HG03575 (cell line): Measurements from ENCODE around the gene MINDY3.
"Not testable (repeated sequence)": the region's sequence is repeated elsewhere in the genome, so short reads cannot be mapped to it uniquely, and the experiment has no call there.

Experiments used
- ATAC-seq: cut with Tn5 transposase; IDR thresholded peaks from one replicate; pipeline ENCODE4 v1.9.1; 2021; ENCODE audit not compliant: unreplicated experiment, insufficient number of reproducible peaks, low FRiP score; ENCODE audit errors: extremely low read depth

MINDY3 gene

DNA sequence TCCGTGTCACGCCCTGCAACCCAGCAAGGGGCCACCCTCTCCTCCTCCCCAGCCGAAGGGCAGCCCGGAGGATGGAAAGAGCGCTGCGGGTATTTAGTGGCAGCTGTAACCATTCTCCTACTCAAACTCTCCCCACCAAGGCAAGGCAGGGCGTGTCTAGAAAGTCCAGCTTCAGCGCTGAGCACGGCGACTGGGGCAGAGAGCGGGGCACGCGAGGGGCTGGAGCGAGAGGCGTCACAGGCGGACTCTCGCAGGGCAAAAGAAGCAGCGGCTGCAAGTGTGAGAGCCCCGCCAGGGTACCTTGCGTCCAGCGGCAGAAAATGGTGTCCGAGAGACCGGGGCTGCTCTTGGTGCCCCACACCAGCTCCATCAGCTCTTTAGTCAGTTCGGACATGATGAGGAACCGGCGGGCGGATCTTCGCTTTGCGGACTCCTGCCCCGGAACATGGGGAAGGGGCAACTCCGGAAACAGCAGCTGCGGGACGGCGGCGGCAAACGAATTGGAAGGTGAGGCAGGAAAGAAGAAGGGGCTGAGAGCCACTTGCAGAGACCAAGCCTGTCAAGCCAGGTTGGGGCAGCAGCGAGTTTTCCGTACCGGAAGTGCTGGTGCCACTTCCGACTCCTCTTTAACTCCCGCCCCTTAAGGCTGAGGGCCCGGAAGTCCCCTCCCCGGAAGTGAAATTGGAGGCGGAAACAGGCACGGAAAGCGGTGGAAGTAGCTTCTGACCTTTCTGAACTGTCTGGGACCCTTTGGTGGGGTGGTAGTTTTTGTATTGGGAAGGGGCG is at the start of gene MINDY3:
TSS of gene MINDY3 (minus strand) at position 602 of the 786 bp plus-strand sequence. CDS start at position 394, 208 bp downstream.
- ATAC-seq, result peak; percentile 71

DNA sequence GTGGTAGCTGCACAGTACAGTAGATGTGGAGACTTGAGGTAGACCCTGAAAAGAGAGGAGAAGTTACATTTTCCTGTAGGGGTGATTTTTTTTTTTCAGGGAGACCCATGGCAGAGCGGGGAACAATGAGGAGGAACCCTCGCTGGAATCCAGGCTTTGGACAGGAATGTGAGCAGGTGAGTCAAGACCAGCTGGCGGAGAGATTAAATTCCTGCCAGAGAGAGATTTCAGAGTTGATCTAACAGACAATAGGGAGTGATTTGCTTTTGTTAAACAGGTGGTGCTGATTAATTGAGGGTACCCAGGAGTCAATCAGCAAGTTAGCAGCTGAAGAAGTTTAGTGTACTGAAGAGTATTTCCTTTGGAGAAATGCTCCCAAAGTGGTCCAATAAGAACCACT is 41.6 kb upstream of the MINDY3 start:
- no peak for ATAC-seq

DNA sequence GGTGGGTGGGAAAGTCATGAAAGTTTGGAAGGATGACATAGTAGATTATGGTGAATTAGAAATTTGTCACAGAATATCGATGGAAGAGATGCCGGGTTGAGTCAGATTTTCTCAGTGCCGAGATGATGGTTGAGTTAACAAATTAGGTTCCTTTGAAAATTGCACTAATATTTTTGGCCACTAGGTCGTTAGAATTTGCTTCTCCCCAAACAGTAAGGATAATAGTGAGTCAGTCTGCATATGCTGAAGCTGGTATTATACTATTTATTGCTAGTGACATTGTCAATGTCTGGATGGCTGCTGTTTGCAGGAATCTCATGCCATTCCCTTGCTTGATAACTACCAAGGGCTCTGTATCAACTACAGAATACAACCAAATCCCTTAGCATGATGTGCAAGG is 37.7 kb upstream of the MINDY3 start:
- no peak for ATAC-seq

DNA sequence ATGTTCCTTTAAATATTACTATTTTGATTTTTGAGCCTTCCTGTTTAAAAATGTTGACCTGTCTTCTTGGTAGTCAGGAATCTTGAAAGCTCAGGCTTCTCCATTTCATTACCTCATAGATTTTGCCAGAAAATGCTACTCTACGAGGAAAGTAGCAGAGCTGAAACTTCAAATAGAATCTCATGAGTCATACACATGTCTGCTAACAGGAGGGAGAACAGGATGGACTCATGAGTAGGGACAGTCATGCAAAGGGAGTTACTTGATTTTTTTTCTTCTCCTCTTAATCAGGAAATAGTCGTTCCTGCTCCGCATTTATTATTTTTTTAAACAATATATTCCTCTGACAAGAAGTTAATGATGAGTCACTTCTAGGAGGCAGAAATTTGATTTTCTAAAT is 37.0 kb upstream of the MINDY3 start:
- ATAC-seq, result no peak

DNA sequence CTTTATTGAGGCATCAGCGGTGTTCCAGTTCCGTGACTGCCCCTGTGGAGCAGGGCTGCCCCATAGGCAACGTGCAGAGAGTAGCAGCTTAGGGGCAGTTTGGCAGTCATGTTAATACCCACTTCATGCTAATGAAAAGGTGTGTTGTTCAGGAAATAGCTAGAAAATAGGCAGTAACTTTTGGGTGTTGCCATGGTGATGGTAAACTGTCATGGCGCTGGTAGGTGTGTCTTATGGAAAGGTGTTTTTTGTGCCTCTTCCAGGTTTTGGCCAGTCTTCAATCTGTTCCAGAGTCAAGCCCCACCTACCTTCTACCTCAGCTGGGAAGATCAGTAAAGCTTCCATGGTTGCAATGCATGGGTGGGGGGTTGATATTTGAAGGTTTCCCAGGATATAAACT is 36.3 kb upstream of the MINDY3 start:
- no peak for ATAC-seq

DNA sequence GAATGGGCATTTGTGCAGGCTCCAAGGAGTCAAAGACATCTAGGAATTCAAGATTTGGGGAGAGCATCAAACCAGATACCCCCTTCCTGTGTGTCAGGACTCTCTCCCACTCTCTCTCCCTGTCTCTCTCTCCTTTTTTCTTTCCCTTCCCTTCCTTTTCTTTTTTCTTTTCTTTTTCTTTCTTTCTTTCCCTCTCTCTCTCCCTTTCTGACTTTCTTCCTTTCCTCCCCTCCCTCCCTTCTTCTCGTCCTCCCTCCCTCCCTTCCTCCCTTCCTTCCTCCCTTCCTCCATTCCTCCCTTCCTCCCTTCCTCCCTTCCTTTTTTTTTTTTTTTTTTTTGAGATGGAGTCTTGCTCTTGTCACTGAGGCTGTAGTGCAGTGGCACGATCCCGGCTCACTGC is 24.1 kb upstream of the MINDY3 start:
- ATAC-seq, result no peak

DNA sequence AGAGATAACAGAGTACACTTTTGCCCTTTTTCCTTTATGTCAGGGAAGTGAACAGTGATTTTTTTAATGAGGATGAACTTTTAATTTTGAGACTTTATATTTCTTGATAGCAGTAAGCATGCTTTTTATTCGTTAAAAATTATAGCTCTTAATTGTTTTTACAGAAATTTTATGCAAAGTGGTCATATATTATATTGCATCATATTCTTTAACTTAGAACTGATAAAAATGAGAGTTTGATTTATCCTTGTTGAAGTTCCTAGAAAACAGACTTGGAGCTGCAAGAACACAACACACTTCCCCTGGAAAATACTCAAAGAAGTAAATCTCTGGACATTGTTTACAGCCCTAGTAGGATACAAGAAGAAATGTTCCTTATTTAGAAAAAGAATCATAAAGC is 21.2 kb upstream of the MINDY3 start:
- ATAC-seq, result no peak

DNA sequence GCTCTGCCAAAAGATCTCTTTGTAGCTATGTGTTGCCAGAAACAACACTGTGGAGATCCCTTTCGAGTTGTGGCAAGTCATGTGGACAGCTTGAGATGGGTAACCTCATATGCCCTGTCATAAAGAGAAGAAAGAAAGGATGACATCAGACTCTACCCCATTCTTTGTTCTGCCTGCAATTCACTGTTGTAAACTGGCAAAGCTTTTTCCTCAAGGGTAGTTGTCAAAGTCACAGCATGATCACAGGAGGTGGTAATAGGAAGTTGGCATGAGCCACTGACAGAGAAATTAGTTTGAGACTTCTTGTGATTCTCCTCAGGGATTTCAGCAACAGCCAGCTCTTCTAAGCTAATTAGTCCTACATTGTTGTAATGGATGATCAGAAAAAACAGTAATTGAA is 19.4 kb upstream of the MINDY3 start:
- ATAC-seq, result no peak

DNA sequence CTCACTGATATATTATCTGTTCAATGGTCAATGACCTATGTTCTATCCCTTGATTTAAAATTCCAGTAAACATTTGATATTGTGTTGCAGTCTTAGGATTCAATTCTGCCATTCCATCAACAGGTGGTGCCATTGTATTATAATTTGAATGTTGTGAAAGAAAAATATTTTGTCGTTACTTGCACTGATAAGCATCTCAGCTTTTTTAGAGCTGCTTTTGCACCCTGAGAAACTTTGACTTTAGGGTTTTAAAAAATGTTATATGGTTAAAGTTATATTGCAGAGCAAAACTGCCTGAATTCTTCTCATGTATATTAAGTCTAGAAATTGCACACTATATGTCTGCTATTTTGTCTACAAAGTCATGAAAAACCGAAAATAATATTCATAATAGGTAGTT is 18.8 kb upstream of the MINDY3 start:
- ATAC-seq, result no peak

DNA sequence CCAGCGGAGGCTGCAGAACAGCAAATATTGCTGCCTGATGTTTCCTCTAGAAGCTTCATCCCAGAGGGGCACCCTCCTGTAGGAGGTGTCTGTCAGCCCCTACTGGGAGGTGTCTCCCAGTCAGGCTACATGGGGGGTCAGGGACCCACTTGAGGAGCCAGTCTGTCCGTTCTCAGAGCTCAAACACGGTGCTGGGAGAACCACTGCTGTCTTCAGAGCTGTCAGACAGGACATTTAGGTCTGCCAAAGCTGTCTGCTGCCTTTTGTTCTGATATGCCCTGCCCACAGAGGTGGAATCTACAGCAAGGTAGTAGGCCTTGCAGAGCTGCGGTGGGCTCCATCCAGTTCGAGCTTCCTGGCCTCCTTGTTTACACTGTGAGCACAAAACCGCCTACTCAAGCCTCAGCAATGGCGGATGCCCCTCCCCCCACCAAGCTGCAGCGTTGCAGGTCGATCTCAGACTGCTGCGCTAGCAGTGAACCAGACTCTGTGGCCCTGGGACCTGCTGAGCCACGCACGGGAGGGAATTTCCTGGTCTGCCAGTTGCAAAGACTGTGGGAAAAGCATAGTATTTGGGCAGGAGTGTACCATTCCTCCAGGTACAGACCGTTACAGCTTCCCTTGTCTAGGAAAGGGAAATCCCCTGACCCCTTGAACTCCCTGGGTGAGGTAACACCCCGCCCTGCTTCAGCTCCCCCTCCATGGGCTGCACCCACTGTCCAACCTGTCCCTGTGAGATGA is 17.7 kb upstream of the MINDY3 start:
- ATAC-seq, result no peak

DNA sequence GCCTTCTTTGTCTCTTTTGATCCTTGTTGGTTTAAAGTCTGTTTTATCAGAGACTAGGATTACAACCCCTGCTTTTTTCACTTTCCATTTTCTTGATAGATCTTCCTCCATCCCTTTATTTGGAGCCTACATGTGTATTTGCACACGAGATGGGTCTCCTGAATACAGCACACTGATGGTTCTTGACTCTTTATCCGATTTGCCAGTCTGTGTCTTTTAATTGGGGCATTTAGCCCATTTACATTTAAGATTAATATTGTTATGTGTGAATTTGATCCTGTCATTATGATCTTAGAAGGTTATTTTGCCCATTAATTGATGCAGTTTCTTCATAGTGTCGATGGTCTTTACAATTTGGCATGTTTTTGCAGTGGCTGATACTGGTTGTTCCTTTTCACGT is 16.0 kb upstream of the MINDY3 start:
- not testable (repeated sequence) for ATAC-seq

DNA sequence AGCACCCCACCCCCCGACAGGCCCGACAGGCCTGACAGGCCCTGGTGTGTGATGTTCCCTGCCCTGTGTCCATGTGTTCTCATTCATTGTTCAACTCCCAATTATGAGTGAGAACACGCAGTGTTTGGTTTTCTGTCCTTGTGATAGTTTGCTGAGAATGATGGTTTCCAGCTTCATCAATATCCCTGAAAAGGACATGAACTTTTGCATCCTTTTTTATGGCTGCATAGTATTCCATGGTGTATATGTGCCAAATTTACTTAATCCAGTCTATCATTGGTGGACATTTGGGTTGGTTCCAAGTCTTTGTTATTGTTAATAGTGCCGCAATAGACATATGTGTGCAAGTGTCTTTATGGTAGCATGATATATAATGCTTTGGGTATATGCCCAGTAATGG is 12.3 kb upstream of the MINDY3 start:
- not testable (repeated sequence) for ATAC-seq

DNA sequence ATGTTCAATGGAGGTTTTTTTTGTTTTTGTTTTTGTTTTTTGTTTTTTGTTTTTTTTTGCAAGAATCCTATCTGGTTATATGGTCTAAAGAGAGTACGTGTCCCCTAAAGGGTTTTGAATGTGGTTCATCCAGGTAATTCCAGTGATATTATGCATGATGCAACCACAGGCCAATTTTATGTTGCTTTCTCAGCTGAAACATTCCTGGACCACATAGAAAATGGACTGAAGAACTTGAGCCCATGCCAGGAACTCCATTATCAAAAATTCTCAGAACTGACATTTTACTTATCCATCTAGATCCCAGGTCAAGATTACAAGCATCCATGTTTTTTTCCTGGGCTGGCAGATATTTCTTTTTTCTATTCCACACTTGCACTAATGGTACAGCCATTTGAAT is 11.5 kb upstream of the MINDY3 start:
- ATAC-seq, result no peak

DNA sequence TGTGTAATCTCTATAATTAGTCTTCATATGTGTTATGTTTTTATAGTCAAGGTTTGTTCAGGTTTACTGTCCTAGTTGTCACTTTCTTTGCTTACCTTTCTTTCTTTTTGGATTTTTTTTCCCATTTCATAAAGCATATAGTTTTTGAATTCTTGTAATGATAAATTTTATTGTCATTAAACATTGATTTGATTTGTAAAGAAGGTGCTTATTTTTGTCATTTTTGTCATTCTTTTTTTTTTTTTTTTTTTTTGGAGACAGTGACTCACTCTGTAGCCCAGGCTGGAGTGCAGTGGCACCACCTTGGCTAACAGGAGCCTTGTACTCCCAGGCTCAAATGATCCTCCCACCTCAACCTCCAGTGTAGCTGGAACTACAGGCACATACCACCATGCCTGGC is 9.6 kb upstream of the MINDY3 start:
- no peak for ATAC-seq

DNA sequence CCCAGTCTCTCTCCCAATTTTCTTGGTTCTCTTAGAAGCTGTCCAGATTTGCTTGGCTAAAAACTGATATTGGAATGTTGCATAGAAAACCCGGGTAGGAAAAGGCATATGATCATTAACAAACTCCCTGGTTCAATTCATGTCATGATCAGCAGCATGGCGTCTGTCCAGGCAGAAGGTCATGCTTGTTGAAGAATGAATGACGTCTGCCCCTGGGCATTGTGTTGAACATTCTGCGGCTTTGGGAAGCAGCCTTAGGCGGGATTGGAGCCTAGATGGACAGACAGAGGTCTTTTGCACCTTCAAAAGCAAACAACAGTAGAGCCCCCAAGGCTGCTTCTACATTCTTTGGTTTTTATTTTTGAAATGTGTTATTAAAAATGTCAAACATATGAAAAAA is 7.7 kb upstream of the MINDY3 start:
- ATAC-seq, result no peak

DNA sequence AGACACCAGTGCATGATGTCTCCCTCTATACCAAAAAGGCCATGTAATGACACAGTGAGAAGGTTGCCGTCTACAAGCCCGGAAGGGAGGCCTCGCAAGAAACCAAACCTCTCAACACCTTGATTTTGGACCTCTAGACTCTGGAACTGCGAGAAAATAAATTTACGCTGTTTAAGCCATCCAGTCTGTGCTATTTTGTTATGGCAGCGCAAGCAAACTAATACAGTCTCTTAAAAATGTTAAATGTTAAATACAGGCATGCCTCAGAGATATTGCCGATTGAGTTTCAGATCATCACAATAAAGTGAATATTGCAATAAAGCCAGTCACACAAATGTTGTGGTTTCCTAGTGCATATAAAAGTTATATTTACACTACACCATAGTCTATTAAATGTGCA is 5.0 kb upstream of the MINDY3 start:
- no peak for ATAC-seq

DNA sequence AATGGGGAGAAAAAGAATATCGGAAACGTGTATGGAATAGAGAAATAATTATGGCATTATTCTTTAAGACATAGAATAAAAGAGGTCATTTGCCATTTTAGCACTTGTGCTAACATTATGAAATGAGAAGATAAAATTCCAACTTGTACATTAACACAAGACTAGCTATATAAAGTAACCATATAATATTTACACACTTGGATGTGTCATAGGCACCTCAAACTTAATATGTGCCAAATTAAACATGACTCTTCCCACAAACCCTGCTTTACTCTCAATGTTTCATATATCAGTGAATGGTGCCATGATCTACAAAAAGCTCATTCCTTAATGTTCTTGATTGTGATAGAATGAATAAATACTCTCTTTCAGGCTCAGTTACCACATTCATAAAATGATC is 4.1 kb upstream of the MINDY3 start:
- no peak for ATAC-seq

DNA sequence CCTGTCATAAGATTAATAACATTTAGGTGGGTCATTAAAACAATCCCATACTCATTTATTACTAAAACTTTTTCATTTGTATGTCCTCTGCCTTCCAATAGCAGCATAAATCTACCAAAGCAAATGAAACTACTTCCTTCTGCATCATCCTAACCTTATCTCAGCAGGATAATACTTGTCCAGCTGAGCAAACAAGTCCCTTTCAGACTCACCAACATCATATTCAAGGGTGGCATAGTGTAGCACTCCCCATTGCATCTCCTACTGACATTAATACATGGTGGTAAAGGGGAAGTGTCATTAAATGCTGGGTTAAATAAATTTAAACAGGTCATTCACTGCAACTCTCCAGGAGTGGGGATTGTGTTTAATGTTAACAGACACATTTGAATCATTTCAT is 3.4 kb upstream of the MINDY3 start:
- no peak for ATAC-seq

DNA sequence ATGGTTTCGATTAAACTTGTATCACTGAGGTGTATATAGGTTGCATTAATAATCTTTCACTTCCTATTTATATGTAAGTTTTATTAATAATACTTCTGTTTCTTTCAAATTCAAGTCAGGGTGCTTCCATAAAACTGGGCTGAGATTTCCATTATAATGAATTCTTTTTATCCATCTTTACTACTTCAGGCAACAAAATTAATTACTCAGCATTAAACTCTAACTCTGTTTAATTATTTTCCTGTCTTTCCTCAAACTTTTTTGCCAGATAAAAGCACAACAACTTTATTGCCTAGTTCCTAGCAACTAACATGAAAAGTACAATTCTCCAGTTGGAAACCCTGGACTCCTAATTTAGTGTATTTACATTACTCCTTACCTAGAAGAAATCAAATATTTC is 3.0 kb upstream of the MINDY3 start:
- no peak for ATAC-seq

DNA sequence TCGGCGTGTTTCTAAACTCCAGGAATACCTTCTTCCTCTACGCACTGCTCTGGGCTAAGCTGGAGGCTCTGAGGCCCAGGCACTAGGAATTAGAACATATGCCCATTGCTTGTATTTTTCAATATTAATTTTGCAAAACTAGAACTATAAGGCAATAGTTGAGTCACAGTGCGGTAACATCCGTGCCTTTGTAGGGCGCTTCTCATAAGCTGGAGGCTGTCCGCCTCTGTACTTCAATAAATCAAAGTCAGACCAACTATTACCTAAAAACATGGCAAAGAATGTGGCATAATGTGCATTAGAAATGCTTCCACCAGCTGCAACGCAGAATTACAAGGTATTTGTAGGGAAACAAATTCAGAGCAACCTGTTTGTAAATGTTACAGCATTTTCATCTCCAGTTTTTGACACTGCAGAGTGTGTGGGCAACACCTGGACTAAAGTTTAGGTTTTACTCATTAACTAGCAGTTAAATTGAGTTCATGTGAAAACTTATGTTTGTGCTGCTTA is 440 bp upstream of the MINDY3 start:
- no peak for ATAC-seq
